ENCODE measurements around the gene CNOT8. TPM values are rescaled to one million over a fixed set of nuclear protein-coding genes. Genes with fewer than 3 reads are reported as not detected.

The CNOT8 gene
- total and polyA plus RNA-seq, 2 of the 4 experiments (the other 2 are of a cell fraction): 41.4 to 49.1 TPM

DNA sequence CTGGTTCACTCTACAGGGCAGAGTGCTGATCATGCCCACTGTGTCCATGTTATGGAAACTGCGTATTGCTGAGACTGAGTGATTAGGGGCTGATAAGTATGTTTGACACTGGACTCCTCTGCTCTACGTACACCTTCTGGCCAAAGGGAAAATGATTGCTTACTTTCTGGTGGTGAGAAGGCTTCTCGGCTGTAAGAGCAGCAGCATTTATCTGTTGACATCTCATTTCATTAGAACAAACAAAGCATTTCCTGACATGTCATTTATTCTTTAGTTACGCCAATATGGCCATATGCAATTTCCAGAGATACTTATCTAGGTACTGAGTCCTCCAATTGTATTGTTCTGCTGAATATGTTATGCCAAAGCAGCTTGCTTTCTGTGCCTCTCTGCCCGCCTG lies 13.6 kb upstream of the CNOT8 start:
- TF ChIP-seq FOS (IDR thresholded peaks at IDR 0.05; ENCODE audit: low read depth, low read length) (no peak), RCOR1 (IDR thresholded peaks at IDR 0.05; ENCODE audit: insufficient replicate concordance, low read length) (no peak), RFX5 (IDR thresholded peaks at IDR 0.05; ENCODE audit: low read depth, low read length) (no peak)
- no peak overlapping the region for H2BK120ac ChIP-seq (ENCODE audit: low read depth, low read length)
- H3K4ac ChIP-seq (ENCODE audit: low read depth, low read length): no peak overlapping the region
- DNase-seq: no peak
- H2AFZ ChIP-seq (replicated peaks; ENCODE audit: low read length, poor library complexity): no peak overlapping the region
- no peak overlapping the region for H2BK5ac ChIP-seq (ENCODE audit: low read depth, low read length, poor library complexity, severe bottlenecking)
- H2BK20ac ChIP-seq (ENCODE audit: low read depth, low read length): no peak overlapping the region
- H3K23ac ChIP-seq (ENCODE audit: low read depth, low read length): no peak overlapping the region
- H4K8ac ChIP-seq (ENCODE audit: low read depth in 2 of 2, low read length in 2 of 2): no peak overlapping the region
- H3K4me2 ChIP-seq (ENCODE audit: low read depth, low read length): no peak overlapping the region
- no peak overlapping the region for H3K27ac ChIP-seq (ENCODE audit: insufficient read depth, low read length)
- H3K9me3 ChIP-seq (ENCODE audit: control insufficient read depth, insufficient read depth, low read length): no peaks in the 10 kb centered on the region
- no peak overlapping the region for H2AK9ac ChIP-seq (replicated peaks; ENCODE audit: low read depth, low read length, poor library complexity)
- dilution Hi-C loops (cut with HindIII; ENCODE audit: low sequenced_read_pairs, unreplicated experiment) (no loop called here), intact Hi-C loops (cut with micrococcal nuclease) (no loop called here), in situ Hi-C loops (cut with MboI; ENCODE audit: low sequenced_read_pairs) (no loop called here)
- H3K79me1 ChIP-seq (ENCODE audit: low read depth in 1 of 2, low read length in 2 of 2): no peaks in the 10 kb centered on the region
- 0 out of 2 replicates have a peak, but pooled peaks cover 1% of the 10 kb centered on the region for H3K9me1 ChIP-seq (ENCODE audit: insufficient read depth, low read length)
- no peaks in the 10 kb centered on the region for H3K27me3 ChIP-seq (ENCODE audit: control insufficient read depth, insufficient read depth, low read length)
- no peak overlapping the region for H3K9ac ChIP-seq (ENCODE audit: low read depth, low read length)
- POLR2A ChIA-PET (ENCODE audit: unreplicated experiment): no interaction called here
- H3K18ac ChIP-seq (ENCODE audit: low read depth, low read length): no peak overlapping the region
- no peak overlapping the region for H2AK5ac ChIP-seq (ENCODE audit: low read depth, low read length)
- H4K20me1 ChIP-seq (ENCODE audit: insufficient read depth, low read length): no peaks in the 10 kb centered on the region; the same call in 1 of the 2 replicates
- H2BK15ac ChIP-seq (ENCODE audit: low read depth, low read length): no peak overlapping the region
- peaks cover 2% of the 10 kb centered on the region; the same call in 1 of the 2 replicates for H3K36me3 ChIP-seq (ENCODE audit: control insufficient read depth, insufficient read depth, low read length)
- H4K5ac ChIP-seq (ENCODE audit: low read depth, low read length): no peak overlapping the region
- CTCF ChIA-PET: interaction anchor here (1.7 kb wide), 1 partner anchor 8 kb away, joined by 4 read pairs; no protein-coding TSS in a partner anchor
- no CpG with 5 or more reads among the region's 5 CpGs for WGBS, 2 experiments (ENCODE audit: extremely low coverage in 2 of 2, insufficient read length in 1 of 2)
- no peak for ATAC-seq (ENCODE audit: low read depth)
- H3K4me1 ChIP-seq (ENCODE audit: control insufficient read depth, insufficient read depth, low read length): no peaks in the 10 kb centered on the region; the same call in 1 of the 2 replicates
- H3K4me3 ChIP-seq (ENCODE audit: insufficient read depth, low read depth, low read length): no peak overlapping the region
- H3K56ac ChIP-seq (ENCODE audit: extremely low read depth, insufficient read depth, low read length): no peak overlapping the region
- no peak overlapping the region for H4K91ac ChIP-seq (ENCODE audit: insufficient read depth, low read depth, low read length)
- no peak overlapping the region for H3K14ac ChIP-seq (replicated peaks; ENCODE audit: low read depth, low read length)
- no TSS peak for BruUV-seq (replicated peaks)

Measured in IMR-90 (cell line).